ENCODE data around the gene RANBP17. TPM values are rescaled to one million over a fixed set of nuclear protein-coding genes. Genes with fewer than 3 reads are reported as not detected.

RANBP17 gene
- total RNA-seq, 1 experiment from 2014 or later: not detected

- CTCF ChIA-PET: no interaction called here
- intact Hi-C loops (cut with micrococcal nuclease; ENCODE audit: unreplicated experiment): loop anchor here (5.0 kb wide), 1 partner anchor 98 kb away; no protein-coding TSS in a partner anchor
- Histone ChIP-seq H3K27me3 (replicated peaks; ENCODE audit: insufficient read depth, low read depth, low read length, poor library complexity) (peaks cover 27% of the 10 kb centered on the region), H3K4me3 (ENCODE audit: low read depth, low read length, poor library complexity, severe bottlenecking) (no peak overlapping the region), H3K27ac (ENCODE audit: low read depth, low read length, poor library complexity, severe bottlenecking) (no peak overlapping the region), H3K36me3 (ENCODE audit: insufficient read depth, low read length, poor library complexity, severe bottlenecking) (no peaks in the 10 kb centered on the region), H3K9me3 (ENCODE audit: low read depth, low read length, poor library complexity, severe bottlenecking) (no peaks in the 10 kb centered on the region), H3K4me1 (ENCODE audit: insufficient read depth, low read length, poor library complexity, severe bottlenecking) (no peaks in the 10 kb centered on the region)
- TF ChIP-seq EZH2 (IDR thresholded peaks at IDR 0.05; ENCODE audit: borderline replicate concordance, low read depth, low read length, poor library complexity, severe bottlenecking): no peak
- TF ChIP-seq, protein P1, sequence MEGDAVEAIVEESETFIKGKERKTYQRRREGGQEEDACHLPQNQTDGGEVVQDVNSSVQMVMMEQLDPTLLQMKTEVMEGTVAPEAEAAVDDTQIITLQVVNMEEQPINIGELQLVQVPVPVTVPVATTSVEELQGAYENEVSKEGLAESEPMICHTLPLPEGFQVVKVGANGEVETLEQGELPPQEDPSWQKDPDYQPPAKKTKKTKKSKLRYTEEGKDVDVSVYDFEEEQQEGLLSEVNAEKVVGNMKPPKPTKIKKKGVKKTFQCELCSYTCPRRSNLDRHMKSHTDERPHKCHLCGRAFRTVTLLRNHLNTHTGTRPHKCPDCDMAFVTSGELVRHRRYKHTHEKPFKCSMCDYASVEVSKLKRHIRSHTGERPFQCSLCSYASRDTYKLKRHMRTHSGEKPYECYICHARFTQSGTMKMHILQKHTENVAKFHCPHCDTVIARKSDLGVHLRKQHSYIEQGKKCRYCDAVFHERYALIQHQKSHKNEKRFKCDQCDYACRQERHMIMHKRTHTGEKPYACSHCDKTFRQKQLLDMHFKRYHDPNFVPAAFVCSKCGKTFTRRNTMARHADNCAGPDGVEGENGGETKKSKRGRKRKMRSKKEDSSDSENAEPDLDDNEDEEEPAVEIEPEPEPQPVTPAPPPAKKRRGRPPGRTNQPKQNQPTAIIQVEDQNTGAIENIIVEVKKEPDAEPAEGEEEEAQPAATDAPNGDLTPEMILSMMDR (conservative IDR thresholded peaks at IDR 0.05; ENCODE audit: low read depth, low read length): no peak
- POLR2A ChIA-PET (ENCODE audit: low non-redundant PET): no interaction called here
- BruUV-seq (replicated peaks): no TSS peak
- DNase-seq (ENCODE audit: low spot score): no peak
Measured at GRCh38 chr5:171223927-171224326, 362.1 kb downstream of the RANBP17 start.

DNA sequence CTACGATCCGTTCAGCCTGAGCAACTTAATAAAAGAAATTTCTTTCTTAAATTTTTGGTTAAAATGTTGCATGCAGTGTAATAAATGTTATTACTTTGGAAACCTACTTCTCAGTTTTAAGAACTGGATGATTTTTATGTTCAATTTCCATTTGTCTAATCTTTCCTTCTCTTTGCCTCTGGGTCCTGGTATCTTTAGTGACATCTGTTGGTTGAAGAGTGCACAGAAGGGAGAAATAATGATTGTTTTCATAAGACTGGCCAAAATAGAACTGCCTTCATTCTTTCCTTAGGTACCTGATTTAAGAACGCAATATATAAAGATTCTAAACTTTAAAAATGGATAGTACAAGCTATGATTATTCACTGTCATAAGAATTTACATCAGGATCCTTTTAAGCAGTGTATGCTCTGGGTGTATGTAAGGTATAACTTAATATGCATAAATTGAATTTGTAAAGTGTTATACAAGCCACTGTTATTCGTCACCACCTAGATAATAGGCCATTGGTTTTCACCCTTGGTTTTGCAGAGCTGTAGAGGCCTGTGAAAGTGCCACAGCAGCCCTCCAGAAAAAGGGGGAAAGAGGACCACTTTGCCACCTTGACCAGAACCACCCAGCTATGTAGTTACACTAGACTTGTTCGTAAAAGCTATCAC is 364.4 kb downstream of the RANBP17 start:
- no peaks in the 10 kb centered on the region for H3K4me1 ChIP-seq (ENCODE audit: insufficient read depth, low read length, poor library complexity, severe bottlenecking)
- no peak overlapping the region for H3K4me3 ChIP-seq (ENCODE audit: low read depth, low read length, poor library complexity, severe bottlenecking)
- ChIA-PET POLR2A (ENCODE audit: low non-redundant PET) (no interaction called here), CTCF (no interaction called here)
- no peak for DNase-seq (ENCODE audit: low spot score)
- H3K9me3 ChIP-seq (ENCODE audit: low read depth, low read length, poor library complexity, severe bottlenecking): no peaks in the 10 kb centered on the region
- H3K27me3 ChIP-seq (replicated peaks; ENCODE audit: insufficient read depth, low read depth, low read length, poor library complexity): peaks cover 22% of the 10 kb centered on the region
- intact Hi-C loops (cut with micrococcal nuclease; ENCODE audit: unreplicated experiment): no loop called here
- BruUV-seq (replicated peaks): no TSS peak
- TF ChIP-seq, protein P1 (conservative IDR thresholded peaks at IDR 0.05; ENCODE audit: low read depth, low read length): 0 out of 2 replicates have a peak, but pooled peaks have one; percentile 26
- TF ChIP-seq EZH2 (IDR thresholded peaks at IDR 0.05; ENCODE audit: borderline replicate concordance, low read depth, low read length, poor library complexity, severe bottlenecking): no peak
- no peak overlapping the region for H3K27ac ChIP-seq (ENCODE audit: low read depth, low read length, poor library complexity, severe bottlenecking)
- H3K36me3 ChIP-seq (ENCODE audit: insufficient read depth, low read length, poor library complexity, severe bottlenecking): no peaks in the 10 kb centered on the region

DNA sequence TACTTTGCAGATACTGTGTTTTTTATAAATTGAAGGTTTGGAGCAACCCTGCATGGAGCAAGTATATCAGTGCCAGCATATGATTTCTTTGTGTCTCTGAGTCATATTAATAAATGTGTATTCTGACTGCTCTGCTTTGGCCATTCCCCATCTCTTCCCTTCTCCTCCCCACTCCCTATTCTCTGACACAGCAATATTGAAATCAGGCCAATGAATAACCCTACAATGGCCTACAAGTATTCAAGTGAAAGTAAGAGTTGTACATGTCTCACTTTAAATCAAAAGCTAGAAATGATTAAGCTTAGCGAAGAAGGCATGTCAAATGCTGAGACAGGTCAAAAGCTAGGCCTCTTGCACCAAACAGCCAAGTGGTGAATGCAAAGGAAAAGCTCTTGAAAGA is 365.0 kb downstream of the RANBP17 start:
- TF ChIP-seq, protein P1 (conservative IDR thresholded peaks at IDR 0.05; ENCODE audit: low read depth, low read length): no peak
- no peak for TF ChIP-seq EZH2 (IDR thresholded peaks at IDR 0.05; ENCODE audit: borderline replicate concordance, low read depth, low read length, poor library complexity, severe bottlenecking)
- H3K27me3 ChIP-seq (replicated peaks; ENCODE audit: insufficient read depth, low read depth, low read length, poor library complexity): peaks cover 20% of the 10 kb centered on the region
- H3K4me1 ChIP-seq (ENCODE audit: insufficient read depth, low read length, poor library complexity, severe bottlenecking): no peaks in the 10 kb centered on the region
- POLR2A ChIA-PET (ENCODE audit: low non-redundant PET): no interaction called here
- no peak overlapping the region for H3K27ac ChIP-seq (ENCODE audit: low read depth, low read length, poor library complexity, severe bottlenecking)
- CTCF ChIA-PET: no interaction called here
- no peak overlapping the region for H3K4me3 ChIP-seq (ENCODE audit: low read depth, low read length, poor library complexity, severe bottlenecking)
- intact Hi-C loops (cut with micrococcal nuclease; ENCODE audit: unreplicated experiment): no loop called here
- DNase-seq (ENCODE audit: low spot score): no peak
- H3K36me3 ChIP-seq (ENCODE audit: insufficient read depth, low read length, poor library complexity, severe bottlenecking): no peaks in the 10 kb centered on the region
- H3K9me3 ChIP-seq (ENCODE audit: low read depth, low read length, poor library complexity, severe bottlenecking): no peaks in the 10 kb centered on the region
- no TSS peak for BruUV-seq (replicated peaks)

Data from A673 (cell line).